AG09309 (cell line): ENCODE data around the gene ADAMTS17.

Experiments
- DNase-seq: peaks from one replicate; pipeline ENCODE4 v3.0.0-alpha.2; 2010; ENCODE audit warnings: low read depth
- H3K4me3 ChIP-seq: 2 replicates; pipeline ENCODE4 v1.5.1; 2011; ENCODE audit warnings: mild to moderate bottlenecking, low read depth, low read length, moderate library complexity; ENCODE audit not compliant: control insufficient read depth
- TF ChIP-seq, protein P1 (sequence below): IDR thresholded peaks from 2 replicates; pipeline ENCODE4 v1.5.1; 2011; ENCODE audit warnings: mild to moderate bottlenecking, low read depth, low read length, inconsistent platforms; ENCODE audit not compliant: insufficient read depth, control insufficient read depth; ENCODE audit errors: missing control alignments

The ADAMTS17 gene

DNA sequence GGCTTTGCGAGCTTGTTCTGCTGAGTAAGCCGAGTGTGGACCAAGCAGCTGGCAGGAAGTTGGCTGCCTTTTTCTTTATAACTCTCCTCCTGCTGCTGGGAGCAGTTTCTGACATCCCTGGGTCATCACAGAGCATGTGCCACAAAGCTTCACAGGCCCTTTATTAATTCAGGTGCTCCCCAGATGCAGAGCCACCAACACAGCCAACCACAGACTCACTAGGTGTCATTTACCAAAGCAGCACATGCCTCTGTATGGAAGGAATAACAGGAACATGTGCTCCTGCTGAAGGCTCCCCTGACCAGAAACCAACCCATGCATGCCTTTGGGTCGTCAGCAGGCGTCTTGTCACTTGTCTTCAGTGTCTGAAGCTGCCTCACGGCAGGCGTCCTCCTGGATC lies 152.5 kb downstream of the ADAMTS17 start:
- no peak overlapping the region for H3K4me3 ChIP-seq
- TF ChIP-seq, protein P1, sequence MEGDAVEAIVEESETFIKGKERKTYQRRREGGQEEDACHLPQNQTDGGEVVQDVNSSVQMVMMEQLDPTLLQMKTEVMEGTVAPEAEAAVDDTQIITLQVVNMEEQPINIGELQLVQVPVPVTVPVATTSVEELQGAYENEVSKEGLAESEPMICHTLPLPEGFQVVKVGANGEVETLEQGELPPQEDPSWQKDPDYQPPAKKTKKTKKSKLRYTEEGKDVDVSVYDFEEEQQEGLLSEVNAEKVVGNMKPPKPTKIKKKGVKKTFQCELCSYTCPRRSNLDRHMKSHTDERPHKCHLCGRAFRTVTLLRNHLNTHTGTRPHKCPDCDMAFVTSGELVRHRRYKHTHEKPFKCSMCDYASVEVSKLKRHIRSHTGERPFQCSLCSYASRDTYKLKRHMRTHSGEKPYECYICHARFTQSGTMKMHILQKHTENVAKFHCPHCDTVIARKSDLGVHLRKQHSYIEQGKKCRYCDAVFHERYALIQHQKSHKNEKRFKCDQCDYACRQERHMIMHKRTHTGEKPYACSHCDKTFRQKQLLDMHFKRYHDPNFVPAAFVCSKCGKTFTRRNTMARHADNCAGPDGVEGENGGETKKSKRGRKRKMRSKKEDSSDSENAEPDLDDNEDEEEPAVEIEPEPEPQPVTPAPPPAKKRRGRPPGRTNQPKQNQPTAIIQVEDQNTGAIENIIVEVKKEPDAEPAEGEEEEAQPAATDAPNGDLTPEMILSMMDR = no peak
- no peak for DNase-seq

DNA sequence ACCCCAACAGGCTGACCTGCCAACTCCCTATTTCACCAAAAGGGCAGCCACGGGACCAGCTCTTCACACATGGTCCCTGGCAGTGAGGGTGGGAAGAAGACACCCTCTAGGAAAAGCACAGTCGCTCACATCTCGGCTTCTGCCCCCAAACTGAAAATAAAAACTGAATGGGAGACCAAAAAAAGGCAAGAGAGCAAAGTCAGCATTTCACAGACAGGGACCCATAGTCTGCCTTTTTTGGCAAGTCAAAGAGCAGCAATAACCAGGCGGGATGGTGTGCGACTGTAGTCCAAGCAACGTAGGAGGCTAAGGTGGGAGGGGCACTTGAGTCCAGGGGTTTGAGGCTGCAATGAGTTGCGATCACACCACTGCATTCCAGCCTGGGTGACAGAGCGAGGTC lies 154.1 kb downstream of the ADAMTS17 start:
- TF ChIP-seq, protein P1 = no peak
- no peak overlapping the region for H3K4me3 ChIP-seq
- no peak for DNase-seq

DNA sequence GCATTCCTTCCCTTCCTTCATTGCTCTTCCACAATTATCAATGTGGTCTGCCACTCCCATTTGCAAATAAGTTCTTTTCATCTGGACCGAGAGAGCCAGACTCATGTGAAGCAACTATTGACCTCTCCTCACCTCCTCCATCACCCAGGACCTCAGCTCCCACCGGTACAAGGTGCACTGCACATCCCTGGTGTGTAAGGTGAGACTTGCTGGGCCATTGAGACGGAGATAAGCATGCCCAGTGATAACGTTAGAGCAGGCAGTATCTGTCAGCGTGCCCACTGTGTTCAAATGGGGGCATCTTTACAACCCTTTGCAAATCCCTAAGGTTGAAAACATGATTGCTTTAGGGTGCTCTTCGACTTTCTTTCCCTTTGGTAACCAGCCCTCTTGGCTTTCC lies 154.8 kb downstream of the ADAMTS17 start:
- DNase-seq = no peak
- no peak overlapping the region for H3K4me3 ChIP-seq
- TF ChIP-seq, protein P1 = no peak

DNA sequence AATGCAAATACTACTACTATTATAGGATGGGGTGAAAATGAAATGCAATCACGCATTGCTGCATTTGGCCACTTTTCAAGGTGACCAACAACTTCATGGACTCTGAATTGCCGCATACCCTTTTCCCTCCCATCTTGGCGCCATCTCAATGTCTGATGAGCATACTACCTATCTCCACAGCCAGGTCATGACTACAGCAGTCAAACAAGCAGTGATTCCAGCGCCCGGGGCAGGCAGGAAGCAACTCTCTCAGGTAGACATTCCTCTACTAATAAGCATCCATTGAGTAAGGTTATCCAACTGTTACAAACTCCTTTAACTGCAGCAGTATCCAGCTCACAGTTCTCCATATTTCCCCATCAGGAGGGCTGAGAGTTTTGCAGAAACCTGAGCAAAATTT lies 155.4 kb downstream of the ADAMTS17 start:
- TF ChIP-seq, protein P1 = no peak
- H3K4me3 ChIP-seq = no peak overlapping the region
- no peak for DNase-seq

DNA sequence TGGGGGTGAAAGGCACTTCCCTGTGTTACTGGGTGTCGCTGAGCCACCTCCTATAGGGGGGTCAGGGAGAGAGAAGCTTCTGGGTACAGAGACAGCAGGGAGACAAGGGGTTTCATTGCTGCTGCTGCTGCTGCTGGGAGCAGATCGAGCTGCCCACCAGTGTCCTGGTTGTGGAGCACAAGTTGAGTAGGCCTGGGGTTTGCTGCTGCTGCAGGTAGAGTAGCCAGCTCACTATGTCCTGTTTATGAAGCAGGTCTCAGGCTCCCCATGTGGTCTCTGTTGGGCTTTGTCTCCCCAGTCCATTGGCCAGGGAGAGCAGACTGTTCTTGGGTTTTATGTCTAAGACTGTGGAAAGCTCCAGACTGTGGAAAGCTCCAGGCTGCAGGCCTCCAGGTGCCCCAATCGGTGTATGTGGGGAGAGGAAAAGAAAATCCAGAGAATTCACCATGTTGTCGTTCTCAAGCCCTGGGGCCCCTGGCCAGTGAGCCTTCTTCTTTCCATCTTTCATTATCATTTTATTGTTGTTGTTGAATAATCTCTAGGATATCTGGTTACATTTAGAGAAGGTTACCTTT lies 157.8 kb downstream of the ADAMTS17 start:
- TF ChIP-seq, protein P1 = no peak
- no peak overlapping the region for H3K4me3 ChIP-seq
- DNase-seq = no peak

DNA sequence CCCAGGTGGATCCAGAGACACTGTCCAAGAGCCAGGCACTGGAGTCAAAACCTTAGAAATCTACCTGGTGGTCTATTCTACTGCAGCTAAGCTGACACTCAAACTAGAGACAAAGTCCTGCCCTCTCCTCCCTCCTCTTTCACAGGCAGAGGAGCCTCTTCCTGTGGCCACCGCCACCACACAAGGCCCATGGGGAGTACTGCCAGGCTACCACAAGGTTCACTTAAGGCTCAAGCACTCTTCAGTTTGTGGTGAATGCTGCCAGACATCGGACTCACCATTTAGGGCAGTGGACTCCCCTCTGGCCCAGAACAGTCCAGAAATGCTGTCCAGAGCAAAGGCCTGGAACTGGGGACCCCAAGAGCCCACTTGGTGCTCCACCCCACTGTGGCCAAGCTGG lies 160.9 kb downstream of the ADAMTS17 start:
- TF ChIP-seq, protein P1 = no peak
- DNase-seq = no peak
- H3K4me3 ChIP-seq = no peak overlapping the region
